ENCODE measurements around the gene IFNG-AS1.

The IFNG-AS1 gene

DNA sequence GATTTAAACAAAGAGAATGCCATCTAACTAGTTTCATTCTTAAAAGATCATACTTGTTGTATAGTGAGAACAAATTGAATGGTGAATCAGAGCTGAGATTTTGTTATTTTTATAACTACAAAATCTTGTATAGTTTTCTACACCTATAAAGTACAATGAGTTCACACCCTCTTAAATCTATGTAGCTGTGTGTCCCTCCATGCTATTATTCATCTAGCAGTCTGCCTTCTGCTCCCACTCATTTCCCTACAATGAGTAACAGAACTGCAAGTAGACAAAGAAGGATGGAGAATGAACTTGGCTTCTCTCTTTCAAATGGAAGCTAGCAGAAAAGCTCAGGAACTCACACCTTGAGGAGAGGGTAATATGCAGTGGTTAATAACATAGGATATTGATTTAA, 7.1 kb downstream of the IFNG-AS1 start:
- no peak for DNase-seq

DNA sequence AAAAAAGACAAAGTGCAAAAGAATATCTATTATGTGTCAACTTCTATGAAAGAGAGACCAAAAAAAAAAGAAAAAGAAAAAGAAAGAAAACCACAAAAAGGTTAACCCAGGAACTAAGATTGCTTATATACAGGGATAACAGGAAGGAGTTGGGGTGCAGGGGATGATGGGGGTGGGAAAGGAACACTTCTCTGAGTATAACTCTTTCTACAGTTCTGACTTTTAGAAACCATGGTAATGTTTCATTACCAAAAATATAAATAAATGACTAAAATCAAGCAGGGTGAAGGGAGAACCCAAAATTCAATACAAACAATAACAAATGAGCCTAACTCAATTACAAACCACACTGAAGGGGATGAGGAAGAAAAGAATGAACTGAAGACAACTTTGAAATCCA, 9.1 kb downstream of the IFNG-AS1 start:
- DNase-seq = no peak

GRCh38 chr12:67999244-67999643, 10.0 kb downstream of the IFNG-AS1 start:
- DNase-seq = no peak

GRCh38 chr12:68001486-68002466, 12.5 kb downstream of the IFNG-AS1 start:
- DNase-seq = peak; percentile 7

- no peak for DNase-seq
Observed at GRCh38 chr12:68003777-68004176, 14.5 kb downstream of the IFNG-AS1 start.

DNA sequence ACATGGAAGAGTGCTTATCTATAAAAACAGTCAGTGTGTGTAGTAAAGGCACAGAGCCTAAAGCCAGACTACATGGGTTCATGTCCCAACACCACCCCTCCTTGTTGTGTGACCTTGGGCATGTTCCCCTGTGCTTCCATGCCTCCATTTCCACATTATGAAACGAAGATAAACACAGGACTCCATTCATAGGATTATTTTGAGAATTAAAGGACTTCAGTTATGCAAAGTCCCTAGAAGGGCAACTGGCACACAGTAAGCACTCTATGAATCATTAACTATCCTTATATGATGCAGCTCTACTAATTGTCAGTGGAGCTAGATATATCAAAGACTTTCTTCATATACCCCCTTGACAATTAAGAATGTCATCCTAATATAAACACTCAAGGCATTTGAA, 17.8 kb downstream of the IFNG-AS1 start:
- no peak for DNase-seq

GRCh38 chr12:68007466-68007865, 18.2 kb downstream of the IFNG-AS1 start:
- no peak for DNase-seq

GRCh38 chr12:68011206-68011881, 22.1 kb downstream of the IFNG-AS1 start:
- DNase-seq = no peak

DNA sequence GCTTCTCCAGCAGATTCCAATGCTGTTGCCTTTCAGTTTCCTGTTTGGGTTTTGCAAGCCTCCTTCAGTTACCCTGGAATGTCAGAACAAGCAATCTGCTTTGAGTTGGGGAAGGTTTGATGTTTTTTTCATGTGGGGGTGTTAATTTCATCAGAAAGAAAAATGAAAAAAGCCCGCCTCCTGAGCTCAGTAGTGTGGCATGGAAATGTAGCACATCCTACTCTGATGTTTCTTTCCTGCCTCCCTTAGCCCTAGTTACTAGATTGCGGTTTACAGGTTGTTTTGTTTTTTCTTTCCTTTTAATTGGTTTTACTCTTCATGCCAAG, 22.6 kb downstream of the IFNG-AS1 start:
- DNase-seq = no peak

GRCh38 chr12:68012712-68013111, 23.5 kb downstream of the IFNG-AS1 start:
- DNase-seq = no peak

GRCh38 chr12:68013181-68013580, 23.9 kb downstream of the IFNG-AS1 start:
- DNase-seq = no peak

DNA sequence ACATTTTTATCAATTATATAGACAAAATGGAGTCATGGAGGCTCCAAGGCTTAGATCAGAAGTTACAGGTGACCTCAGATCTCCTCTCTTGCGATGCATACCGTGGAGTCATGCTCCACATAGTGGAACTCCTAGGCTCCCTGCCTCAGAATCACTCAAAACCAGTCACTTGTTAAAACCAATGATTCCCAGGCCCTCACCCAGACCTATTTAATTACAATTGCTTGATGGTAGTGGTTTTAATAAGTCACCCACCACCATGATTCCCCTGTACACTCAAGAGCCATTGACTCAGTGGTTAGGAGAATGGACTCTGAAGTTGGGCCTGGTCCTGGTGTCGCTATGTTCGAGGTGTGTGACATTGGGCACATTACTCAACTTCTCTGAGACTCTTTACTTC, 26.9 kb downstream of the IFNG-AS1 start:
- DNase-seq = no peak

DNA sequence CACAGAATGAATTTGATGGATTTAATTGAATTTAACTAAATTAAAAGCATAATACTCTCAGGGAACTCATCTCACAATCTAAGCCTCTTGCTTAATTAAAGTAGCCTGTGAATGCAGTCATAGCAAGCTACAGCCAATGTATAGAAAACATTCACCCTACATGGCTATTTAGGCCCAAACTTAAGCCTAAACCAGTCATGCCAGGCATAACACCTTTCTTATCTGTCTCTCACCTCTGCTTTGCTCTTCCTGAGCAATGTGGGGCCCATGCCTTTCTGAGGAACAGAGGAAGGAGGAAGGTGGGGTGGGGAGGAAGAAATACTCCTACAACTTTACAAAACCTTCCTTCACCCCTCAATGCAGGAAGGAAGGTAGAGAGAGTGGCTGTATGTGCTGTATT, 29.1 kb downstream of the IFNG-AS1 start:
- no peak for DNase-seq

DNA sequence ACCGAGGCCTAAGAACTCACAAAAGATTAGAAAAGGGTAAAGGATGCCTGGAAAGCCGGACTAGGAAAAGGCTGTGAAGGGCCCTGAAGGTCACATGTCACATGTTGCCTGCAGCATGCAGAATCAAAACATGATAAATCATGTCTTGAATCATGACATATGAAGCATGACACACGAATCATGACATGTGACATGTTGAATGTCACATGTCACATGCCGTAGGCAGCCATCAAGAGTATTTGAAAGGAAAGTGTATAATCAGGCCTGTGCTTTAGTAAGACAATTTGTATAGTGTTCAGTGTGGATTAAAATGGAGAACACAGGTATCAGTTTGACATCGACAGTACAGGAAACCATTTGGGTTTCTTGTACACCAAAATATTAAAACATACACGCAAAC, 30.8 kb downstream of the IFNG-AS1 start:
- no peak for DNase-seq

- no peak for DNase-seq
Observed at GRCh38 chr12:68020699-68021098, 31.5 kb downstream of the IFNG-AS1 start.

DNA sequence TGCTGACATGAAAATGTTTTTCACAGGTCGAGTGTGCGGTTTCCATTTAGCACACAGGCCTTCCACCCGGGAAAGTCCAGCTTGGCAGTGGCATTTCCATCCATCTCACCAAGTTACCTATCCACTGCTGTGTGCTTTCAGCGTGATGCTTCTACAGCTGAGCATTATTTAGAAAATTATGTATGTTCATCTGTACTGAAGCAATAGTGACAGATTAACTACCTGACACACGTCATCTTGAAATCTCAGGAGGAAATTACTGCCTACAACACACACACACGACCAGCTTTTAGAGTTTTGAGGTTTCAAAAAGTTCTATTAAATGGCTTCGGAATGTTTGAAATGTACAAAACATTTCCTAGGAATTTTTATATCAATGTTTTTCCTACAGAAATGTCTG, 39.4 kb downstream of the IFNG-AS1 start:
- DNase-seq = no peak

DNA sequence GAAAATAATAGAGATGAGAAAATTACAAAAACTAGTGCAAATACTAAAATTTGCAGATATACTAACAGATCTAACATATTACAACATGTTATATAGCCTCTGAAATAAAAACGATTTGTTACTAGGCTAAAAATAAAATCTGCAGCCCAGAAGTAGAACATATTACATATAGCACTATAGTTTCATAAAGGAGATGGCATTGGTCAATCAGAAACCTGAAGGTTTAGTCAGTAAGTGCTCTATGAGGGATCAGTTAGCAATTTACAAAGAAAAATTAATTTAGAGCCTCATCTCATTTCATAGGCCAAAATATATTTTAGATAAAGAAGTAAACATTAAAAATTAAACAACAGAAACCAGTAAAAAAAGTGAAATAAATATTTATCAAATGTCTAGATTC, 41.0 kb downstream of the IFNG-AS1 start:
- DNase-seq = no peak

DNA sequence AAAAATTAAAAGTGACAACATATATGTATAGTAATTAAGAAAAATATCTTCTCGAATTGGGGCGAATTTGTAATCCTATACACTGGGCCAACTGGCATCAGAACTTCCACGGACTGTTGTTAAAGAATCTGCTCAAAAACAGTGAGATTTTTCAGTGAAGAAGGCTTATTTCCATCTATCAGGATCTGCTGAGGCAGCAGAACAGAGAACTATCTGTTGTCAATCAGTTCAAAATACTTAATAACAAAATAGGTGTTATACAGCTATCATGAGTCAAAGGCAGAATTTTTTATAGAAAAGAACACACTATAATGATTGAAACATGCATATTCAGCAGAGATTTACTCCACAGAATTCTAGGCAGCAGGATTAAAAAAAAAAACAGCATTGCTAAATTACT, 41.9 kb downstream of the IFNG-AS1 start:
- DNase-seq = no peak

DNA sequence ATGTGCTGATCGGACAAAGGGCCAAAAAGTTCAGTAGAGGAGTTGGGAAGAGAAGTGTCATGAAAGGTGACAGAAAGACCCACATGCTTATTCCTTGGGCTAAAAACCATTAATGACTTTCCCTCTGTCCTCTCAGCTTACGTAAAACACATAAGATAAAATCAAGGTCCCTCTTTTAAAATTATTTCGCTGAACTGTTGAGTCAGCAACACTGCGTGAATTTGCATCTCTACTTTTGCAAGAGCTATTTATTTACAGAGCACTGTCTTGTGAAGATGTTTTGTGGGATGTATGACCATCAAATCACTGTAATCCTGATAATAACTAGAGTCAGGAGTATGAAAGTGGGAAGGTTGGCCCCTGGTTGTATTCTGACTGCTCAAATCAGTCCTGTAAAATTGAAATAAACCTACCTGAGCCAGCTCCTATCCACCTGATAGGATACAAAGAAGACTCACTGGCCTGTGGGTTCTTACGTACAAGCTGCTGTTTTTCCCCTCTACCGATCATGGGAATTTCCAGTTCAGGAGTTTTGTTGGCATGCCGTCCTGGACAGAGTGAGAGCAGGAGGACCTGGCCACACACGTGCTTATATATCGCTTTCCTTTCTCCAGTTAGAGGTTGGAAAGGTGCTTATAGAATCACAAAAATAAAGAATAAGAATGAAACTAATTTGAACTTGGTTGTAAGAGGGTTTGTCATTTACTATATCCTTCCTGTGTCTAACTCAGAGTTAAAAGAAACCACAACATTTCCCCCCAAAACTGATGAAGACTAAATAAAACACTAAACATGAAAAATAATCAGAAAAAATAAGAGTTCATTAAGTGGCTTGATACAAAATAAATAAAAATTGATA, 42.9 kb downstream of the IFNG-AS1 start:
- DNase-seq = no peak

- no peak for DNase-seq
Observed at GRCh38 chr12:68034567-68034966, 45.3 kb downstream of the IFNG-AS1 start.

GRCh38 chr12:68036642-68037041, 47.4 kb downstream of the IFNG-AS1 start:
- DNase-seq = no peak

DNA sequence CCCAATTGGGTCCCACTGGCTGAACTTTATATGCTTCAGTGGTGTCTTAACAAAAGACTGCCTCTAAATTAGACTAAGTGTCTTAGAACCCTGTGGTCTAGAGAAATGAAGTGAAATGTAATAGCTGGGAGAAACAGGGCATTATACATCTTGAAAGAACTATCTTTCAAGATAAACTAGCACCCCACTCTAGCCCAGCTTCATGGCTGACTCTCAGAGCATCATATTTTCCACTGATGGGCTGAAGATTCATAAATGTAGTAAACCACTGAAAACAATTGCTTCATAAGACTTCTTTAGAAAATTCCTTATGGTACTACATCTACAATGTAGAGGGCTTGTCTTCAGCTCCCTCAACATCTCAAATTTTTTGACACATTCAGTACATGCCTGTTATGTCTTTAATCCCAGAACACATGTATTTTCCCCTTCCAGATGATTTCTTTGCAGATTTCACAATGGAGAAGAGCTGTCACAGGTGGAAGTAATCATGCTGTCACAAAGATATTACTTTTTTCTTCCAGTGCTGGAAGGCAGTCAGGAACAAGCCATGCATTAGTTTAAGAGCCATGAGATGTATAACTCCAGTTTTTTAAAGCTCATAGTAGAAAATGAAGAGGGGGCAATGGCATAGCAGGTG, 48.5 kb downstream of the IFNG-AS1 start:
- no peak for DNase-seq

- DNase-seq = no peak
Observed at GRCh38 chr12:68038650-68039049, 49.4 kb downstream of the IFNG-AS1 start.

All from NCI-H1694 (cell line).